ENCODE results near the gene PSME4. TPM values are rescaled to one million over a fixed set of nuclear protein-coding genes. Genes with fewer than 3 reads are reported as not detected.

Gene PSME4
- total and polyA plus RNA-seq, 10 of the 15 experiments (the other 5 are each of a cell fraction or from before 2014, with no cell fraction given), result 11.1 to 56.2 (median 32.1) TPM

- no peak for TF ChIP-seq SMC3 (IDR thresholded peaks at IDR 0.05; ENCODE audit: borderline replicate concordance, low read length)
- TF ChIP-seq USF2 (IDR thresholded peaks at IDR 0.05; ENCODE audit: borderline replicate concordance, low read depth, low read length), result no peak
- no peak for TF ChIP-seq ZNF592 (IDR thresholded peaks at IDR 0.05)
These were observed 150.1 kb downstream of the PSME4 start (continued) for GRCh38 chr2:53820711-53821110.

- H3K27me3 ChIP-seq (replicated peaks in 1 of 2; ENCODE audit: control insufficient read depth in 2 of 2, insufficient read depth in 2 of 2, low read length in 1 of 2), result no peaks in the 10 kb centered on the region
- in situ Hi-C loops (cut with MboI), result no loop called here
- POLR2A ChIA-PET, result no interaction called here
- TF ChIP-seq ZBTB33 (IDR thresholded peaks at IDR 0.05), result no peak
- TF ChIP-seq NR2C1 (IDR thresholded peaks at IDR 0.05), result no peak
- TF ChIP-seq GATAD2B (conservative IDR thresholded peaks at IDR 0.05; ENCODE audit: low read depth), result no peak
- TF ChIP-seq NKRF (conservative IDR thresholded peaks at IDR 0.05), result no peak
- TF ChIP-seq SMAD5 (IDR thresholded peaks at IDR 0.05; ENCODE audit: low read depth), result no peak
- no peak for TF ChIP-seq POLR2AphosphoS2 (IDR thresholded peaks at IDR 0.05; ENCODE audit: low read depth, low read length)
- TF ChIP-seq CEBPZ (IDR thresholded peaks at IDR 0.05; ENCODE audit: low read depth, low read length), result no peak
These were observed 150.7 kb downstream of the PSME4 start for GRCh38 chr2:53820048-53820447.

More at GRCh38 chr2:53820048-53820447, 150.7 kb downstream of the PSME4 start:
- H2AFZ ChIP-seq (ENCODE audit: control insufficient read depth, low read depth, low read length), result no peak overlapping the region
- no peak for DNase-seq (ENCODE audit: low read depth, low spot score)
- FAIRE-seq, result no peak
- CTCF ChIA-PET, result no interaction called here
- no peaks in the 10 kb centered on the region for H4K20me1 ChIP-seq (ENCODE audit: control insufficient read depth, insufficient read depth)
- no peak overlapping the region for H3K4me3 ChIP-seq
- SMC1A ChIA-PET (ENCODE audit: uncharacterized antibody, unreplicated experiment), result interaction anchor here (0.9 kb wide), 1 partner anchor 53 kb away, joined by 3 read pairs; the partner anchor contains the start of gene CHAC2
- H3K27ac ChIP-seq (ENCODE audit: control insufficient read depth, insufficient read depth), result no peak overlapping the region
- BruUV-seq (replicated peaks), result no TSS peak
- no peaks in the 10 kb centered on the region for H3K79me2 ChIP-seq (ENCODE audit: control insufficient read depth, insufficient read depth, low read length)
- ATAC-seq, result no peak
- H3K9me3 ChIP-seq (replicated peaks; ENCODE audit: control insufficient read depth, insufficient read depth, low read length), result no peaks in the 10 kb centered on the region
- no peaks in the 10 kb centered on the region for H3K4me1 ChIP-seq (ENCODE audit: control insufficient read depth, insufficient read depth, low read length)
- no peak overlapping the region for H3K4me2 ChIP-seq (ENCODE audit: control insufficient read depth, insufficient read depth)
- intact Hi-C loops (cut with micrococcal nuclease; ENCODE audit: unreplicated experiment), result no loop called here
- H3K36me3 ChIP-seq (ENCODE audit: control insufficient read depth in 2 of 2, insufficient read depth in 2 of 2, low read length in 1 of 2), result peaks cover 0 to 3% of the 10 kb centered on the region in 2 experiments; a peak in 3 of 4 replicates
- no peak overlapping the region for H3K9ac ChIP-seq (ENCODE audit: control insufficient read depth, insufficient read depth, low read length)
- WGBS (ENCODE audit: insufficient coverage, insufficient replicate concordance, low lambda C conversion rate, missing lambda C conversion rate), result 90% methylated on average over 9 of the region's 9 CpGs
- RAD21 ChIA-PET (ENCODE audit: unreplicated experiment), result no interaction called here

Measured in GM12878 (cell line).